Common myeloid progenitor, CD34-positive (primary cell): ENCODE measurements around the gene SAMMSON.

ENCODE experiments used
- CTCF ChIA-PET: fragments of 350-600 bp; sonication (Branson Sonifier 250); formaldehyde crosslinking; loops from one replicate; lab custom pipeline; 2021; ENCODE audit warnings: antibody characterized with exemption; lab: Charles Lee
- POLR2A ChIA-PET: fragments of 350-600 bp; sonication (Branson Sonifier 250); formaldehyde crosslinking; loops from one replicate; lab custom pipeline; 2021; ENCODE audit warnings: antibody characterized with exemption; lab: Charles Lee
- DNase-seq, 3 donors: peaks; one replicate each; pipeline versions ENCODE4 v3.0.0 to v3.0.0-alpha.2; 2013
- H3K27ac ChIP-seq, 2 experiments: 1 replicate in 1 of 2; 2 replicates in 1 of 2; pipeline ENCODE4 v1.7.0; 2013; ENCODE audit warnings: inconsistent platforms in 2 of 2, low read length in 2 of 2, mild to moderate bottlenecking in 2 of 2, low read depth in 1 of 2, moderate library complexity in 1 of 2; ENCODE audit not compliant: severe bottlenecking in 2 of 2, insufficient read depth in 1 of 2, poor library complexity in 1 of 2
- H3K27me3 ChIP-seq, 5 experiments: replicated peaks in 2 of 5; 1 replicate in 3 of 5; 2 replicates in 2 of 5; pipeline versions ENCODE4 v1.6.1 to v1.7.0; 2013; ENCODE audit warnings: low read length in 4 of 5, mild to moderate bottlenecking in 2 of 5, moderate library complexity in 2 of 5, inconsistent platforms in 1 of 5; ENCODE audit not compliant: insufficient read depth in 5 of 5, control insufficient read depth in 4 of 5
- H3K36me3 ChIP-seq, 4 experiments: 1 replicate in 2 of 4; 2 replicates in 2 of 4; pipeline versions ENCODE4 v1.6.1 to v1.7.0; 2013; ENCODE audit warnings: low read length in 3 of 4, control low read depth in 1 of 4, mild to moderate bottlenecking in 1 of 4; ENCODE audit not compliant: control insufficient read depth in 4 of 4, insufficient read depth in 4 of 4
- H3K4me1 ChIP-seq, 4 experiments: 1 replicate in 3 of 4; 2 replicates in 1 of 4; pipeline versions ENCODE4 v1.6.1 to v1.7.1; 2013; ENCODE audit warnings: low read length in 3 of 4, mild to moderate bottlenecking in 3 of 4, control low read depth in 1 of 4, inconsistent platforms in 1 of 4, moderate library complexity in 1 of 4; ENCODE audit not compliant: control insufficient read depth in 4 of 4, insufficient read depth in 4 of 4; ENCODE audit errors: control extremely low read depth in 1 of 4
- H3K4me3 ChIP-seq, 7 experiments: 1 replicate in 4 of 7; 2 replicates in 3 of 7; pipeline versions ENCODE4 v1.5.1 to v1.7.0; 2013; ENCODE audit warnings: mild to moderate bottlenecking in 7 of 7, low read length in 6 of 7, moderate library complexity in 6 of 7, inconsistent platforms in 2 of 7, low read depth in 2 of 7, control low read depth in 1 of 7; ENCODE audit not compliant: insufficient read depth in 4 of 7, control insufficient read depth in 1 of 7; ENCODE audit errors: extremely low read depth in 1 of 7
- H3K9me3 ChIP-seq, 5 experiments: 1 replicate in 4 of 5; 2 replicates in 1 of 5; pipeline versions ENCODE4 v1.6.1 to v1.7.1; 2013; ENCODE audit warnings: low read length in 4 of 5, mild to moderate bottlenecking in 2 of 5, inconsistent platforms in 1 of 5, low read depth in 1 of 5, moderate library complexity in 1 of 5; ENCODE audit not compliant: control insufficient read depth in 4 of 5, insufficient read depth in 2 of 5; ENCODE audit errors: control extremely low read depth in 1 of 5
- whole genome bisulfite sequencing: methylation state at CpG from one replicate; pipeline ENCODE4 v1.1.5; 2013; ENCODE audit not compliant: insufficient coverage; 5-methylcytosine and 5-hydroxymethylcytosine counted together

Gene SAMMSON

GRCh38 chr3:70010346-70010745 lies 10.8 kb downstream of the SAMMSON start:
- H3K27ac ChIP-seq: no peak overlapping the region
- H3K36me3 ChIP-seq: no peaks in the 10 kb centered on the region
- CTCF ChIA-PET: no interaction called here
- peak in 2 of 3 donors; percentile 61 for DNase-seq
- WGBS: 100% methylated on average over 1 of the region's 2 CpGs
- POLR2A ChIA-PET: no interaction called here
- H3K4me1 ChIP-seq: peaks cover 0 to 15% (median 11%) of the 10 kb centered on the region in 4 experiments
- no peaks in the 10 kb centered on the region for H3K9me3 ChIP-seq
- H3K27me3 ChIP-seq: no peaks in the 10 kb centered on the region
- no peak overlapping the region for H3K4me3 ChIP-seq

DNA sequence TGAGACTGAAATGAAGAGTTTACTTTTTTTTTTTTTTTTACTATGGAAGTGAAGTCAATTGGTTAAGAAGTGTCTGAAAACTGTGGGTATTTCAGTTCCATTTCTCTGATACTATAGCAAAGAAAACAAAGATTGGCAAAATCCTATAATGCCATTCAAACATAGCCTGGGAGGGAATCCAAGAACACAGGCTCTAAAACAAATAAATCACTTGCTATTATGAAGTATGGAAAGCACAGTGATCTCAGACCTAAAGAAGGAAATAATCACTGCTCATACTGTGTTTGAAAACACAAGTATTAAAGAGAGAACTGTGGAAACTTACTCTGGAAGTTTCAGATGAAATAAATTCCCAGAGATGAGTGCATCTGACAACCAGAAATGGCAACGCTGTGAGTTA lies 12.0 kb downstream of the SAMMSON start:
- Histone ChIP-seq H3K9me3 (no peaks in the 10 kb centered on the region), H3K4me1 (peaks cover 0 to 6% (median 4%) of the 10 kb centered on the region in 4 experiments), H3K4me3 (no peak overlapping the region), H3K27me3 (no peaks in the 10 kb centered on the region), H3K27ac (no peak overlapping the region), H3K36me3 (no peaks in the 10 kb centered on the region)
- ChIA-PET CTCF (no interaction called here), POLR2A (no interaction called here)
- 100% methylated on average over 1 of the region's 1 CpG for WGBS
- no peak for DNase-seq

DNA sequence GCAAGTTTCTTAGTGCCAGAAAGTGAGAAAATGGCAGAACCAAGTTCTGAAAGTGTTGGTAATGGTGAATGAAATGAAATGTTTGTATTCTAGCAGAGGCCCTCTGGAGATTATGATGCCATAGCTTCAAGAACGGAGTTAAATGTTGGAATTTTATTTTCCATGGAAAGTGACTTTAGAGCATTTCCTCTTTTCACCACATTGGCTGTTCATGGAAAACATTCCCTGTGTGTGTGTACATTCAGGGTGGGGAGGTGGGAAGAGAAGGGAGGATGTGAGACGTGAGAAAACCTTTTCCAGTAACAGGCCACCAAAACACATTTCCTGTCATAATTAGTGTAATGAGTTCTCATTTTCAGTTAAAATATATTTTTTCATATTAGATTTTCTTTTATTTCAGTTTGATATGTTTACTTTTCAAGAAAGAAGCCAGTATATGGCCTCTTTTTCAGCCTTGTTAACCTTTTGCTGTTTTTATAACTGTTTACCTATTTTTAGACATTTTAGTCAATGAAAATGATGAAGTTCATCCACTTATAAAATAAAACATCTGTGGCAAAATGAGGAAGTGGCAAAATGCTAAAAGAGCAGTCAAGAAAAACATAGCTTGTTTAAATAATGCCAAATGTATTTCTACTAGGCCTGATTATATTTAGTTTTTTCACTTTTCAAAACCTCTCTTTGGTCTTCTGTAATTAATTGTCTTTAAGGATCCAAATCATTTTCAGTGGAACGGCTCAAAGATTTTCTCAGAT lies 21.6 kb downstream of the SAMMSON start:
- POLR2A ChIA-PET: no interaction called here
- H3K36me3 ChIP-seq: no peaks in the 10 kb centered on the region
- peak overlapping the region; percentile 17 to 25 for H3K27ac ChIP-seq
- CTCF ChIA-PET: no interaction called here
- peaks cover 4 to 22% (median 12%) of the 10 kb centered on the region in 4 experiments for H3K4me1 ChIP-seq
- H3K27me3 ChIP-seq: no peaks in the 10 kb centered on the region
- DNase-seq: peak; percentile 12 to 82 (median 67)
- H3K4me3 ChIP-seq: no peak overlapping the region
- 83% methylated on average over 1 of the region's 3 CpGs for WGBS
- H3K9me3 ChIP-seq: no peaks in the 10 kb centered on the region

- no peak overlapping the region for H3K27ac ChIP-seq
- CTCF ChIA-PET: interaction anchor here (0.6 kb wide), 1 partner anchor 170 kb away, joined by 3 read pairs; no protein-coding TSS in a partner anchor
- POLR2A ChIA-PET: no interaction called here
- no peak for DNase-seq
- no peaks in the 10 kb centered on the region for H3K27me3 ChIP-seq
- peaks cover 0 to 7% (median 0%) of the 10 kb centered on the region in 4 experiments for H3K4me1 ChIP-seq
- H3K36me3 ChIP-seq: no peaks in the 10 kb centered on the region
- no peak overlapping the region for H3K4me3 ChIP-seq
- H3K9me3 ChIP-seq: no peaks in the 10 kb centered on the region
Observed at GRCh38 chr3:70028361-70028760, 28.8 kb downstream of the SAMMSON start.

- no peak for DNase-seq
- CTCF ChIA-PET: no interaction called here
- Histone ChIP-seq H3K27me3 (peaks cover 0 to 3% (median 0%) of the 10 kb centered on the region in 5 experiments), H3K36me3 (no peaks in the 10 kb centered on the region), H3K27ac (no peak overlapping the region), H3K9me3 (peaks cover 0 to 4% (median 0%) of the 10 kb centered on the region in 5 experiments), H3K4me3 (no peak overlapping the region), H3K4me1 (no peaks in the 10 kb centered on the region)
- 100% methylated on average over 1 of the region's 1 CpG for whole genome bisulfite sequencing
- POLR2A ChIA-PET: no interaction called here
Observed at GRCh38 chr3:70038693-70039092, 39.2 kb downstream of the SAMMSON start.

- CTCF ChIA-PET: no interaction called here
- WGBS: 100% methylated on average over 3 of the region's 3 CpGs
Observed at GRCh38 chr3:70040386-70040785, 40.9 kb downstream of the SAMMSON start.

DNA sequence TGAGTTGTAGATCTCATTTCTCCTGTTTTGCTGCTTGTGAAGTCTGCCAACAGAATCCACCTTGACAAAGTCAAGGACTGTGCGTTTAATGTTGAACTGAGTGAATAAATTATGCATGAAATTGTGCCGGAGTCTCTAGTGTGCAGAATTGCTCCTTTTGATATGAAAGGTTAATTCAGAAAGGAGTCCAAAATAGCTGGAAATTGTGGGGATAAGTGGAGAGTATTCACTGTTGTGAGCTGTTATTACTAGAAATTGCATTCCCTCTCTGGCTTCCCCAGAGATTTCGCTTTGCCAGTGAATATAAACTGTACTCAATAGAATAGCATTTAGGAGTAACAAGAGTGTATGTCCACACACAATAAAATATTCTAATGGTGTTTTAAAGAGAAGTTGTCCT lies 43.1 kb downstream of the SAMMSON start:
- ChIA-PET POLR2A (interaction anchor here (0.6 kb wide), 1 partner anchor 125 kb away, joined by 3 read pairs; no protein-coding TSS in a partner anchor), CTCF (no interaction called here)
- Histone ChIP-seq H3K4me1 (no peaks in the 10 kb centered on the region), H3K27me3 (peaks cover 0 to 3% (median 0%) of the 10 kb centered on the region in 5 experiments), H3K9me3 (peaks cover 0 to 4% (median 0%) of the 10 kb centered on the region in 5 experiments), H3K4me3 (no peak overlapping the region), H3K36me3 (no peaks in the 10 kb centered on the region), H3K27ac (no peak overlapping the region)
- DNase-seq: no peak
- 100% methylated on average over 1 of the region's 3 CpGs for WGBS

More at GRCh38 chr3:70040386-70040785, 40.9 kb downstream of the SAMMSON start:
- peaks cover 0 to 3% (median 0%) of the 10 kb centered on the region in 5 experiments for H3K27me3 ChIP-seq
- no peak overlapping the region for H3K4me3 ChIP-seq
- peaks cover 0 to 4% (median 0%) of the 10 kb centered on the region in 5 experiments for H3K9me3 ChIP-seq
- H3K27ac ChIP-seq: no peak overlapping the region
- no peaks in the 10 kb centered on the region for H3K4me1 ChIP-seq
- POLR2A ChIA-PET: no interaction called here
- H3K36me3 ChIP-seq: no peaks in the 10 kb centered on the region
- no peak for DNase-seq
